K562 (cell line): Measurements from ENCODE around the gene KCNH3. TPM values are rescaled to one million over a fixed set of nuclear protein-coding genes. Genes with fewer than 3 reads are reported as not detected.

Experiments used
- ATAC-seq: fragments of 200-7000 bp; cut with Tn5 transposase; 3 replicates; pipeline ENCODE4 v1.9.1; 2020; ENCODE audit warnings: moderate library complexity
- BruUV-seq: library from RNA; stranded (reverse); fragments of 400-500 nt; replicated peaks from 2 replicates; lab custom pipeline; 2021; lab: Mats Ljungman, UMichigan
- CTCF ChIA-PET: fragments of 300-600 bp; formaldehyde crosslinking; extraction: SDS; loops from one replicate; lab custom pipeline; 2021; ENCODE audit warnings: low intra/inter-chr PET ratio; lab: Yijun Ruan, JAX
- POLR2A ChIA-PET: fragments of 300-600, 350-650 bp; sonication (Branson Sonifier 250); formaldehyde crosslinking; extraction: SDS; loops from one replicate; lab custom pipeline; 2021; ENCODE audit warnings: antibody characterized with exemption, inconsistent platforms; lab: Yijun Ruan, JAX
- DNase-seq, 4 experiments: peaks; one replicate each; pipeline versions ENCODE4 v3.0.0 to v3.0.0-alpha.2; 2011 to 2018; ENCODE audit warnings: low spot score in 3 of 4, mixed read lengths in 3 of 4; ENCODE audit errors: extremely low read depth in 1 of 4
- FAIRE-seq: peaks from 2 replicates; lab custom pipeline; 2011; peaks lifted over from hg19 to GRCh38; lab: Jason Lieb, UNC
- H2AFZ ChIP-seq: 2 replicates; pipeline ENCODE4 v1.6.0; 2011; ENCODE audit warnings: low read depth, low read length, control low read depth, inconsistent platforms
- H3K27ac ChIP-seq: fragments of 200-600 bp; 3 replicates; pipeline ENCODE4 v1.8.0; 2011; ENCODE audit warnings: low read depth, mild to moderate bottlenecking, control low read depth, inconsistent platforms, low read length, moderate library complexity, mixed read lengths; ENCODE audit errors: extremely low read depth
- H3K27me3 ChIP-seq, 2 experiments: fragments of 300-600 bp in 1 of 2; 2 replicates in 1 of 2; 3 replicates in 1 of 2; pipeline versions ENCODE4 v1.6.0 to v1.8.0; 2011; ENCODE audit warnings: inconsistent platforms in 2 of 2, low read length in 2 of 2, mild to moderate bottlenecking in 1 of 2, mixed read lengths in 1 of 2, moderate library complexity in 1 of 2; ENCODE audit not compliant: control insufficient read depth in 2 of 2, insufficient read depth in 2 of 2
- H3K36me3 ChIP-seq: fragments of 300-600 bp; 3 replicates; pipeline ENCODE4 v1.8.0; 2011; ENCODE audit warnings: mild to moderate bottlenecking, low read length, inconsistent platforms; ENCODE audit not compliant: control insufficient read depth, insufficient read depth
- H3K4me1 ChIP-seq, 2 experiments: fragments of 200-600 bp in 1 of 2; replicated peaks in 1 of 2; 2 replicates in 1 of 2; 3 replicates in 1 of 2; pipeline versions ENCODE4 v1.5.1 to v1.8.0; 2011; ENCODE audit warnings: inconsistent platforms in 2 of 2, low read length in 2 of 2, mild to moderate bottlenecking in 1 of 2, mixed read lengths in 1 of 2, moderate library complexity in 1 of 2; ENCODE audit not compliant: control insufficient read depth in 2 of 2, insufficient read depth in 2 of 2
- H3K4me2 ChIP-seq: 2 replicates; pipeline ENCODE4 v1.6.1; 2011; ENCODE audit warnings: low read length, control low read depth, inconsistent platforms, mixed read lengths; ENCODE audit not compliant: insufficient read depth
- H3K4me3 ChIP-seq: fragments of 200-600 bp; sonication (generic), shearing (Covaris generic); 2 replicates; pipeline ENCODE4 v1.5.1; 2016; ENCODE audit warnings: control low read depth, inconsistent platforms
- H3K79me2 ChIP-seq: fragments of 200-600 bp; 3 replicates; pipeline ENCODE4 v1.8.0; 2011; ENCODE audit warnings: low read length, inconsistent platforms; ENCODE audit not compliant: control insufficient read depth, insufficient read depth
- H3K9ac ChIP-seq, 2 experiments: 2 replicates each; pipeline versions ENCODE4 v1.6.0 to v1.6.1; 2011; ENCODE audit warnings: low read depth in 2 of 2, low read length in 2 of 2, control low read depth in 1 of 2, inconsistent platforms in 1 of 2, mild to moderate bottlenecking in 1 of 2, mixed read lengths in 1 of 2; ENCODE audit not compliant: insufficient read depth in 1 of 2
- H3K9me1 ChIP-seq: one replicate; pipeline ENCODE4 v1.6.0; 2011; ENCODE audit warnings: inconsistent platforms, mild to moderate bottlenecking, low read length, moderate library complexity; ENCODE audit not compliant: control insufficient read depth, insufficient read depth
- H3K9me3 ChIP-seq: replicated peaks from 2 replicates; pipeline ENCODE4 v1.5.1; 2011; ENCODE audit warnings: low read depth, low read length, inconsistent platforms; ENCODE audit not compliant: control insufficient read depth, insufficient read depth
- H4K20me1 ChIP-seq: replicated peaks from 2 replicates; pipeline ENCODE4 v1.6.1; 2011; ENCODE audit warnings: low read length, inconsistent platforms, mixed read lengths; ENCODE audit not compliant: control insufficient read depth, insufficient read depth
- RBFOX2 ChIP-seq: fragments of 200-400 bp; formaldehyde crosslinking; IDR thresholded peaks from 2 replicates; pipeline ENCODE4 v1.6.1; 2017; ENCODE audit warnings: low read depth, mild to moderate bottlenecking, low read length, moderate library complexity
- RBM34 ChIP-seq: fragments of 200-400 bp; formaldehyde crosslinking; IDR thresholded peaks from 2 replicates; pipeline ENCODE4 v1.6.1; 2018; ENCODE audit warnings: low read length, borderline replicate concordance; ENCODE audit not compliant: insufficient read depth
- SMARCA4 ChIP-seq: fragments of 450-650 bp; IDR thresholded peaks from 2 replicates; pipeline ENCODE4 v1.6.1; 2016
- WGBS: fragments of 100-300 bp; shearing (Covaris generic); methylation state at CpG from one replicate; pipeline ENCODE4 v1.1.6; 2016; ENCODE audit warnings: low coverage, mixed read lengths; ENCODE audit not compliant: insufficient coverage; ENCODE audit errors: missing lambda C conversion rate; 5-methylcytosine and 5-hydroxymethylcytosine counted together
- in situ Hi-C: fragments of 300-500 bp; cut with MboI; formaldehyde crosslinking; loops from 4 replicates; pipeline ENCODE4 v1.15.0; 2018; ENCODE audit warnings: inconsistent platforms, mixed read lengths
- intact Hi-C: fragments of 100-400 bp; cut with micrococcal nuclease; formaldehyde crosslinking; loops from 2 replicates; pipeline ENCODE4 v1.14.2; 2022
- polyA plus RNA-seq, 8 experiments: library from polyadenylated mRNA; depleted of rRNA in 4 of 8; stranded (reverse) in 5 of 8; unstranded in 3 of 8; fragments of >200 nt; fragmentation: Nextera tagmentation in 2 of 8; fragmentation: Illumina TruSeq in 1 of 8; extraction: Ambion mirVana in 2 of 8; extraction: Trizol in 1 of 8; gene quantifications; 2 replicates each; pipeline versions ENCODE4 v1.2.1 to v1.2.3, GENCODE V29; 2011 to 2014; ENCODE audit warnings: inconsistent platforms in 1 of 8, missing spikeins in 1 of 8
- total RNA-seq, 7 experiments: library from RNA; depleted of rRNA in 6 of 7; stranded (reverse); fragments of >200 nt in 6 of 7; fragmentation: Illumina TruSeq in 2 of 7; extraction: Trizol in 2 of 7; gene quantifications; 2 replicates each; pipeline versions ENCODE4 v1.2.1 to v1.2.3, GENCODE V29; 2011 to 2021; ENCODE audit warnings: low replicate concordance in 1 of 7

KCNH3 gene
- total and polyA plus RNA-seq, 9 of the 15 experiments (the other 6 are each of a cell fraction or from before 2014, with no cell fraction given): 0.01 to 0.09 TPM; not detected in 7

GRCh38 chr12:49563951-49564685 lies 25.3 kb downstream of the KCNH3 start:
- H3K27me3 ChIP-seq: no peaks in the 10 kb centered on the region
- POLR2A ChIA-PET: interaction anchor here (0.6 to 2.3 kb wide), 7 partner anchors 8 to 521 kb away, joined by 3 to 10 read pairs (median 4); partner anchors contain the start of gene SPATS2
- no peaks in the 10 kb centered on the region for H4K20me1 ChIP-seq
- 87% methylated on average over 11 of the region's 14 CpGs for whole genome bisulfite sequencing
- ATAC-seq (no peak), FAIRE-seq (no peak), DNase-seq (no peak)
- H3K9ac ChIP-seq: no peak overlapping the region; a peak in 1 of 4 replicates
- H3K4me3 ChIP-seq: no peak overlapping the region
- CTCF ChIA-PET: no interaction called here
- BruUV-seq: no TSS peak
- intact Hi-C loops (no loop called here), in situ Hi-C loops (no loop called here)
- peak; percentile 20; the same call in 1 of the 2 replicates for TF ChIP-seq RBFOX2
- no peak for TF ChIP-seq RBM34
- H3K4me1 ChIP-seq: peaks cover 5 to 8% of the 10 kb centered on the region in 2 experiments; a peak in 3 of 5 replicates
- no peaks in the 10 kb centered on the region for H3K9me3 ChIP-seq
- no peak overlapping the region for H2AFZ ChIP-seq
- peaks cover 30% of the 10 kb centered on the region for H3K79me2 ChIP-seq
- H3K4me2 ChIP-seq: no peak overlapping the region
- H3K27ac ChIP-seq: no peak overlapping the region
- no peaks in the 10 kb centered on the region for H3K9me1 ChIP-seq
- peaks cover 73% of the 10 kb centered on the region; the same call in 2 of the 3 replicates for H3K36me3 ChIP-seq

GRCh38 chr12:49564686-49565405 lies 26.0 kb downstream of the KCNH3 start:
- Histone ChIP-seq H3K36me3 (peaks cover 66% of the 10 kb centered on the region; the same call in 2 of the 3 replicates), H3K9ac (no peak overlapping the region; a peak in 1 of 4 replicates), H3K9me1 (no peaks in the 10 kb centered on the region), H3K4me2 (no peak overlapping the region), H3K27me3 (no peaks in the 10 kb centered on the region), H3K4me1 (peaks cover 5 to 8% of the 10 kb centered on the region in 2 experiments; a peak in 3 of 5 replicates), H4K20me1 (no peaks in the 10 kb centered on the region), H3K79me2 (peaks cover 36% of the 10 kb centered on the region), H3K4me3 (no peak overlapping the region), H2AFZ (no peak overlapping the region), H3K27ac (no peak overlapping the region), H3K9me3 (no peaks in the 10 kb centered on the region)
- CTCF ChIA-PET: no interaction called here
- FAIRE-seq (no peak), DNase-seq (no peak), ATAC-seq (no peak)
- WGBS: 89% methylated on average over 7 of the region's 8 CpGs
- BruUV-seq: no TSS peak
- in situ Hi-C loops: no loop called here
- POLR2A ChIA-PET: interaction anchor here (0.6 to 0.9 kb wide), 4 partner anchors 9 to 332 kb away, joined by 3 to 4 read pairs (median 3); partner anchors contain the start of gene SPATS2
- intact Hi-C loops: no loop called here
- no peak for TF ChIP-seq SMARCA4
